K562 (cell line): Measurements from ENCODE around the gene ORC3. TPM values are rescaled to one million over a fixed set of nuclear protein-coding genes. Genes with fewer than 3 reads are reported as not detected.
A peak's percentile ranks its signal among the peaks of the same experiment; 100 is the strongest.

ENCODE experiments used
- DMBX1 ChIP-seq: fragments of 250-450 bp; sonication (Bioruptor Pico); IDR thresholded peaks from 2 replicates; pipeline ENCODE4 v1.8.0; 2022; ENCODE audit warnings: inconsistent platforms, mild to moderate bottlenecking, moderate library complexity, borderline replicate concordance
- ELF2 ChIP-seq: fragments of 250-450 bp; sonication (Bioruptor Pico); IDR thresholded peaks from 2 replicates; pipeline ENCODE4 v1.5.0; 2021; ENCODE audit warnings: mild to moderate bottlenecking
- HDAC3 ChIP-seq: fragments of 450-650 bp; IDR thresholded peaks from 2 replicates; pipeline ENCODE4 v1.6.1; 2018; ENCODE audit warnings: borderline replicate concordance, mild to moderate bottlenecking, moderate library complexity; ENCODE audit not compliant: partially characterized antibody
- PCBP2 ChIP-seq: fragments of 200-400 bp; formaldehyde crosslinking; IDR thresholded peaks from 2 replicates; pipeline ENCODE4 v1.6.1; 2018; ENCODE audit warnings: low read length, low read depth, mild to moderate bottlenecking, moderate library complexity; ENCODE audit not compliant: poor library complexity, severe bottlenecking
- SRSF9 ChIP-seq: fragments of 200-400 bp; formaldehyde crosslinking; IDR thresholded peaks from 2 replicates; pipeline ENCODE4 v1.6.1; 2017; ENCODE audit warnings: low read depth, low read length, borderline replicate concordance
- TRIM24 ChIP-seq, 2 experiments: fragments of 450-650 bp; IDR thresholded peaks; 2 replicates each; pipeline ENCODE4 v1.6.1; 2016
- ZNF253 ChIP-seq: fragments of 250-450 bp; sonication (Bioruptor Pico); conservative IDR thresholded peaks from 2 replicates; pipeline ENCODE4 v1.6.1; 2021; ENCODE audit warnings: mild to moderate bottlenecking
- ZNF318 ChIP-seq, 2 experiments: fragments of 450-650 bp; IDR thresholded peaks; 2 replicates each; pipeline ENCODE4 v1.6.1; 2016; ENCODE audit warnings: mild to moderate bottlenecking in 2 of 2, borderline replicate concordance in 1 of 2, low read depth in 1 of 2, moderate library complexity in 1 of 2
- ZNF639 ChIP-seq, 2 experiments: fragments of 200-800 bp in 1 of 2; sonication (Bioruptor generic) in 1 of 2; sonication (generic) in 1 of 2; formaldehyde crosslinking in 1 of 2; IDR thresholded peaks in 1 of 2; conservative IDR thresholded peaks in 1 of 2; 2 replicates each; pipeline versions ENCODE4 v1.5.0 to v1.6.1; 2016 to 2020; ENCODE audit warnings: missing compliant biosample characterization in 1 of 2, missing genetic modification characterization in 1 of 2, missing genetic modification reagents in 1 of 2
- polyA plus RNA-seq, 8 experiments: library from polyadenylated mRNA; depleted of rRNA in 4 of 8; stranded (reverse) in 5 of 8; unstranded in 3 of 8; fragments of >200 nt; fragmentation: Nextera tagmentation in 2 of 8; fragmentation: Illumina TruSeq in 1 of 8; extraction: Ambion mirVana in 2 of 8; extraction: Trizol in 1 of 8; gene quantifications; 2 replicates each; pipeline versions ENCODE4 v1.2.1 to v1.2.3, GENCODE V29; 2011 to 2014; ENCODE audit warnings: inconsistent platforms in 1 of 8, missing spikeins in 1 of 8
- total RNA-seq, 7 experiments: library from RNA; depleted of rRNA in 6 of 7; stranded (reverse); fragments of >200 nt in 6 of 7; fragmentation: Illumina TruSeq in 2 of 7; extraction: Trizol in 2 of 7; gene quantifications; 2 replicates each; pipeline versions ENCODE4 v1.2.1 to v1.2.3, GENCODE V29; 2011 to 2021; ENCODE audit warnings: low replicate concordance in 1 of 7
- TF ChIP-seq, protein P1 (sequence below): IDR thresholded peaks from 3 replicates; pipeline ENCODE4 v1.6.1; 2011; ENCODE audit warnings: borderline replicate concordance, mild to moderate bottlenecking, moderate library complexity; ENCODE audit not compliant: insufficient read length; ENCODE audit errors: extremely low read depth

The ORC3 gene
- total and polyA plus RNA-seq, 9 of the 15 experiments (the other 6 are each of a cell fraction or from before 2014, with no cell fraction given) = 28.8 to 159 (median 74.8) TPM

GRCh38 chr6:87701676-87702588 lies 112.0 kb downstream of the ORC3 start, which contains the start of gene AKIRIN2 (continued):
- peak in 1 of 2 experiments; percentile 49; a peak in 1 of 4 replicates for TF ChIP-seq ZNF318 (IDR thresholded peaks at IDR 0.05; ENCODE audit: borderline replicate concordance in 1 of 2, low read depth in 1 of 2)
- TF ChIP-seq SRSF9 = no peak
- no peak for TF ChIP-seq ZNF253 (CRISPR knock-in tag)
- TF ChIP-seq, protein P1, sequence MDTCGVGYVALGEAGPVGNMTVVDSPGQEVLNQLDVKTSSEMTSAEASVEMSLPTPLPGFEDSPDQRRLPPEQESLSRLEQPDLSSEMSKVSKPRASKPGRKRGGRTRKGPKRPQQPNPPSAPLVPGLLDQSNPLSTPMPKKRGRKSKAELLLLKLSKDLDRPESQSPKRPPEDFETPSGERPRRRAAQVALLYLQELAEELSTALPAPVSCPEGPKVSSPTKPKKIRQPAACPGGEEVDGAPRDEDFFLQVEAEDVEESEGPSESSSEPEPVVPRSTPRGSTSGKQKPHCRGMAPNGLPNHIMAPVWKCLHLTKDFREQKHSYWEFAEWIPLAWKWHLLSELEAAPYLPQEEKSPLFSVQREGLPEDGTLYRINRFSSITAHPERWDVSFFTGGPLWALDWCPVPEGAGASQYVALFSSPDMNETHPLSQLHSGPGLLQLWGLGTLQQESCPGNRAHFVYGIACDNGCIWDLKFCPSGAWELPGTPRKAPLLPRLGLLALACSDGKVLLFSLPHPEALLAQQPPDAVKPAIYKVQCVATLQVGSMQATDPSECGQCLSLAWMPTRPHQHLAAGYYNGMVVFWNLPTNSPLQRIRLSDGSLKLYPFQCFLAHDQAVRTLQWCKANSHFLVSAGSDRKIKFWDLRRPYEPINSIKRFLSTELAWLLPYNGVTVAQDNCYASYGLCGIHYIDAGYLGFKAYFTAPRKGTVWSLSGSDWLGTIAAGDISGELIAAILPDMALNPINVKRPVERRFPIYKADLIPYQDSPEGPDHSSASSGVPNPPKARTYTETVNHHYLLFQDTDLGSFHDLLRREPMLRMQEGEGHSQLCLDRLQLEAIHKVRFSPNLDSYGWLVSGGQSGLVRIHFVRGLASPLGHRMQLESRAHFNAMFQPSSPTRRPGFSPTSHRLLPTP = no peak
- TF ChIP-seq PCBP2 = peak; percentile 64
- no peak for TF ChIP-seq HDAC3
- peak; percentile 98 for TF ChIP-seq ELF2 (CRISPR knock-in tag)
- TF ChIP-seq DMBX1 (CRISPR knock-in tag) = no peak
- no peak for TF ChIP-seq ZNF639 (CRISPR knock-in tag; conservative IDR thresholded peaks at IDR 0.05 in 1 of 2, IDR thresholded peaks at IDR 0.05 in 1 of 2)
- no peak for TF ChIP-seq TRIM24 (IDR thresholded peaks at IDR 0.05)
